22Rv1 (cell line): ENCODE measurements around the gene MYL10.
"Not testable (repeated sequence)": the region's sequence is repeated elsewhere in the genome, so short reads cannot be mapped to it uniquely, and the experiment has no call there.

Experiments
- CTCF ChIP-seq: fragments of 450-650 bp; IDR thresholded peaks from 2 replicates; pipeline ENCODE4 v1.5.1; 2017; ENCODE audit warnings: mild to moderate bottlenecking
- ZFX ChIP-seq: fragments of 450-650 bp; IDR thresholded peaks from 2 replicates; pipeline ENCODE4 v1.6.1; 2017; ENCODE audit warnings: antibody characterized with exemption, borderline replicate concordance

GRCh38 chr7:101604934-101605332 is 24.2 kb downstream of the MYL10 start:
- TF ChIP-seq CTCF, ZFX: not testable (repeated sequence)
